ENCODE data around the gene ARID5B.

The ARID5B gene

GRCh38 chr10:61989995-61990760, 88.7 kb downstream of the ARID5B start:
- DNase-seq (ENCODE audit: low read depth in 2 of 2), result no peak

GRCh38 chr10:61990761-61991135, 89.2 kb downstream of the ARID5B start:
- DNase-seq (ENCODE audit: low read depth in 2 of 2), result no peak

- DNase-seq (ENCODE audit: low read depth in 2 of 2), result no peak
These were observed 89.7 kb downstream of the ARID5B start for GRCh38 chr10:61991166-61991565.

GRCh38 chr10:61992059-61992460, 90.6 kb downstream of the ARID5B start:
- no peak for DNase-seq (ENCODE audit: low read depth in 2 of 2)

- DNase-seq (ENCODE audit: low read depth in 2 of 2), result peak in 1 of 2 donors; percentile 38
These were observed 91.5 kb downstream of the ARID5B start for GRCh38 chr10:61992671-61993668.

GRCh38 chr10:61993711-61994401, 92.4 kb downstream of the ARID5B start:
- DNase-seq (ENCODE audit: low read depth in 2 of 2), result no peak

GRCh38 chr10:61994405-61995219, 93.1 kb downstream of the ARID5B start:
- no peak for DNase-seq (ENCODE audit: low read depth in 2 of 2)

- DNase-seq (ENCODE audit: low read depth in 2 of 2), result no peak
These were observed 93.7 kb downstream of the ARID5B start for GRCh38 chr10:61995220-61995503.

GRCh38 chr10:61998937-61999336, 97.4 kb downstream of the ARID5B start:
- DNase-seq (ENCODE audit: low read depth in 2 of 2), result no peak

GRCh38 chr10:62000037-62000603, 98.6 kb downstream of the ARID5B start:
- DNase-seq (ENCODE audit: low read depth in 2 of 2), result no peak

GRCh38 chr10:62000726-62001125, 99.2 kb downstream of the ARID5B start:
- DNase-seq (ENCODE audit: low read depth in 2 of 2), result no peak

- no peak for DNase-seq (ENCODE audit: low read depth in 2 of 2)
These were observed 100.4 kb downstream of the ARID5B start for GRCh38 chr10:62001898-62002297.

GRCh38 chr10:62002753-62003152, 101.3 kb downstream of the ARID5B start:
- no peak for DNase-seq (ENCODE audit: low read depth in 2 of 2)

GRCh38 chr10:62004042-62004441, 102.5 kb downstream of the ARID5B start:
- no peak for DNase-seq (ENCODE audit: low read depth in 2 of 2)

GRCh38 chr10:62005281-62005680, 103.8 kb downstream of the ARID5B start:
- DNase-seq (ENCODE audit: low read depth in 2 of 2), result no peak

GRCh38 chr10:62005687-62006086, 104.2 kb downstream of the ARID5B start:
- no peak for DNase-seq (ENCODE audit: low read depth in 2 of 2)

- DNase-seq (ENCODE audit: low read depth in 2 of 2), result no peak
These were observed 105.6 kb downstream of the ARID5B start for GRCh38 chr10:62007145-62007544.

- no peak for DNase-seq (ENCODE audit: low read depth in 2 of 2)
These were observed 106.7 kb downstream of the ARID5B start for GRCh38 chr10:62008196-62008595.

GRCh38 chr10:62008946-62009345, 107.4 kb downstream of the ARID5B start:
- DNase-seq (ENCODE audit: low read depth in 2 of 2), result no peak

- no peak for DNase-seq (ENCODE audit: low read depth in 2 of 2)
These were observed 108.9 kb downstream of the ARID5B start for GRCh38 chr10:62010366-62010765.

- no peak for DNase-seq (ENCODE audit: low read depth in 2 of 2)
These were observed 110.1 kb downstream of the ARID5B start for GRCh38 chr10:62011558-62011957.

All from activated CD4-positive, alpha-beta T cell treated with anti-CD3 and anti-CD28 coated beads for 24 hours (primary cell).